ENCODE data around the gene ESPNL. TPM values are rescaled to one million over a fixed set of nuclear protein-coding genes. Genes with fewer than 3 reads are reported as not detected.

Gene ESPNL
- total RNA-seq, 1 donor from 2014 or later: under 0.01 TPM

DNA sequence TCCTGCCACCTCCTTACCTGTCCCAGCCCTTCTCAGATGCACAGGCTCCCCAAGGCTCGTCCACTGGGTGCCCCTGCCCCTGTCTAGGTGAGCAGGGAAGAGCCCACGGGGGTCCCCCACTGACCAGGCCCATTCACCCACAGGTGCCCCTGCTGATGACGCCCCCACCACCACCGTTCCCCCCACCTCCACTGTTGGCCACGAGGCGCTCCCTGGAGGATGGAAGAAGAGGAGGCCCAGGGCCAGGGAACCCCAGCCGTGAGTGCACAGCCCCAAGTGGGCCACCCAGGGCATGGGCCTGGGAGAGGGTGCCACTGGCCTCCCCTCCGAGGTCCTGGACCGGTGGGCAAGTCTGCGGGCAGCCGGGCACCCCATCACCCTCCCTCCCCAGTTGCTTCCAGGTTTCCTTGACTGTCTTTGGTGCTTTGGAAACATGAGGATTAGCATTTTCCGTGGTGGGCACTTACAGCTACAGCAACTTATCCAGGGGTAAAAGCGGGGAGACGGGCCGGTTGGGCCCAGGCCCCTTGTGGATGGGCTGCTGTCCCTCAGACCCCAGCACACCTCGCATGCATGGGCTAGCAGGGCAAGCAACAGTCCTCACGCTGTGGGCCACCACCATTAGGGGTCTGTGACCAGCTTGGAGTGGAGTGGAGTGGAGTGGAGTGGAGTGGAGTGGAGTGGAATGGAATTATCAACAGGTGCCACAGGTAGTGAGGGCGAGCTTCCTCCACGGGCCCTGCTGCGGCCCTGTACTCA lies 25.2 kb downstream of the ESPNL start:
- no peak for FAIRE-seq

DNA sequence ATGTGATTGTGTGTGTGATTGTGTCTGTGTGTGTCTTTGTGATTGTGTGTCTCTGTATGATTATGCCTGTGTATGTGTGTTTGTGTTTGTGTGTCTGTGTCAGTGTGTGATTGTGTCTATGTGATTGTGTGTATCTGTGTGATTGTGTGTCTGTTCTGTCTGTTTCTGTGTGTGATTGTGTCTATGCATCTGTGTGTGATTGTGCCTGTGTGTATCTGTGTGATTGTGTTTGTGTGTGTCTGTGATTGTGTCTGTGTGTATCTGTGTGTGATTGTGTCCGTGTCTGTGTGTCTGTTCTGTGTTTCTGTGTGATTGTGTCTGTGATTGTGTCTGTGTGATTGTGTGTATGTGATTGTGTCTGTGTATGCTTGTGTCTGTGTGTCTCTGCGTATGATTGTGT lies 26.2 kb downstream of the ESPNL start:
- no peak for FAIRE-seq
- DNase-seq (ENCODE audit: low spot score in 2 of 2): no peak

More for the DNA sequence above, 25.2 kb downstream of the ESPNL start:
- DNase-seq (ENCODE audit: low spot score in 2 of 2): no peak

GRCh38 chr2:238126775-238127164 lies 26.6 kb downstream of the ESPNL start:
- no peak for DNase-seq (ENCODE audit: low spot score in 2 of 2)
- FAIRE-seq: no peak

DNA sequence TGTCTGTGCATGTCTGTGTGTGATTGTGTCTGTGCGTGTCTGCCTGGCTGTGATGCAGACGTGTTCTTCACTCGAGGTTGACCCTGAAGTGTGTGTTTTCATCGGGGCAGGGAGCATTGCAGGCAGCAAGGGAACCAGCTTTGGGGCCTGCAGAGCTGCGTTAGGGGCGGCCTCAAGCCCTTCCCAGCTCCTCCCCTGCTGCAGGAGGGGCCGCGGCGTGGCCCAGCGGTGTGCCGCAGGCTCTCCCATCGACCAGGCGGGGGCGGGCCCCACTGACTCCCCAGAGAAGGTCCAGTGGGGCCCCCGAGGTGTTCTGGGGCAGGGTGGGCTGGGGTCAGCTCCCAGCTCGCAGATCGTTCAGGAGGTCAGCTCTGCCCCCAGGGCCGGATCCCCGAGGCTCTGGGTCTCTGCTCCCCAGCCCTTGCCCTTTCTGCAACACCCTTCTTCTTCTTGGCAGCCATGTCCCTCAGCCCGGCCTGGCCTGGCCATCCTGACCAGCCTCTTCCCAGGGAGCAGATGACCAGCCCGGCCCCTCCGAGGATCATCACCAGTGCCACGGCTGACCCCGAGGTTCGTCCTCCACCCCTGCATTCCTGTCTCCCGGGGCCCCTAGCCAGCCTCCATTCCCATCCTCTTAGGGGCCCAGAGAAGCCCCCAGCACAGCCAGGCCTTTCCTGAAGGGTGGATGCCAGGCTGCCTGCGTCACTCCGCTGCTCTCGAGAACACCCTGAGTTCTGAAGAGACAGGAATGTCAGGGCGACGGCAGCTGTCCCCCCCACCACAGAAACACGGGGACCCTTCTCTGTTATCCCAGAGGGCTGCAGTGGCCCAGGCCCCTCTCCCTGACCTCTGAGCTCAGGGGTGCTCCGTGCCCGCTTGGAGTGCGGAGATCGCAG lies 27.3 kb downstream of the ESPNL start:
- no peak for FAIRE-seq
- DNase-seq (ENCODE audit: low spot score in 2 of 2): no peak

GRCh38 chr2:238128061-238128440 lies 27.9 kb downstream of the ESPNL start:
- DNase-seq (ENCODE audit: low spot score in 2 of 2) (no peak), FAIRE-seq (no peak)

GRCh38 chr2:238128534-238129001 lies 28.4 kb downstream of the ESPNL start:
- FAIRE-seq: no peak
- no peak for DNase-seq (ENCODE audit: low spot score in 2 of 2)

- DNase-seq (ENCODE audit: low spot score in 2 of 2) (no peak), FAIRE-seq (no peak)
These were observed 29.2 kb downstream of the ESPNL start for GRCh38 chr2:238129166-238130010.

- DNase-seq (ENCODE audit: low spot score in 2 of 2) (no peak), FAIRE-seq (no peak)
These were observed 30.1 kb downstream of the ESPNL start for GRCh38 chr2:238130111-238130695.

GRCh38 chr2:238130696-238131628 lies 30.8 kb downstream of the ESPNL start:
- FAIRE-seq: no peak
- DNase-seq (ENCODE audit: low spot score in 2 of 2): no peak

DNA sequence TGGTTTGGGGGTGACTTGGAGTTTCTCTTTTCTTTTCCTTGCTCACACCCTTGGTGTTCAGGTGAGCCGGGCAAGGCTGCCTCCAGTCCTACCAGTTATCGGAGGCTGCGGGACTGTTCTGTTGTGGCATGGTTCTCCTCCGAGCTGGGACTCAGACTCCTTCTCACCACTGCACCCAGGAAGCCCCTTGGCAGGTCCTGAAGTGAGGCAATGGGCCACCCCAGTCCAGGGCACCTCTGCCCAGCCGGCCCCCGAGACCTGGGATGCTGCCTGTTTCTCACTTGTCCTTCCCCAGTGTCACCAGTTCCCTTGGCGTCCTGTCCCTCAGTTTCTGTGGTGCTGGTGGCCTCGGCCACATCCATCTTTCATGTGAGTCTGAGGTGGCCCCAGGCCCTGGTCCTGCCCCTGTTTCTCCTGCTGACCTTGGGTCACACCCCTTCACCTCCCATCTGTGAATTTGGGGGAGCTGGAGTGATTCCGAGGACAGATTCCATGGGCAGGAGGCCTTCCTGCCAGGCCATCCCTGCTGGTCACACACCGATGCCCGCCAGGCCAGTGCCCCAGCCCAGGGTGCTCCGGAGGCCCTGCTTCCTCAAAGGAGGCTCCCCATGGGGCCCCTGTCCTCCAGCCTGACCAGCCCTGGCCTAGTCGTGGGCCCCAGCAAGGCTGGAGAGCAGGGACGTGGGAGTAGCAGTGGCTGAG lies 31.8 kb downstream of the ESPNL start:
- DNase-seq (ENCODE audit: low spot score in 2 of 2) (no peak), FAIRE-seq (no peak)

DNA sequence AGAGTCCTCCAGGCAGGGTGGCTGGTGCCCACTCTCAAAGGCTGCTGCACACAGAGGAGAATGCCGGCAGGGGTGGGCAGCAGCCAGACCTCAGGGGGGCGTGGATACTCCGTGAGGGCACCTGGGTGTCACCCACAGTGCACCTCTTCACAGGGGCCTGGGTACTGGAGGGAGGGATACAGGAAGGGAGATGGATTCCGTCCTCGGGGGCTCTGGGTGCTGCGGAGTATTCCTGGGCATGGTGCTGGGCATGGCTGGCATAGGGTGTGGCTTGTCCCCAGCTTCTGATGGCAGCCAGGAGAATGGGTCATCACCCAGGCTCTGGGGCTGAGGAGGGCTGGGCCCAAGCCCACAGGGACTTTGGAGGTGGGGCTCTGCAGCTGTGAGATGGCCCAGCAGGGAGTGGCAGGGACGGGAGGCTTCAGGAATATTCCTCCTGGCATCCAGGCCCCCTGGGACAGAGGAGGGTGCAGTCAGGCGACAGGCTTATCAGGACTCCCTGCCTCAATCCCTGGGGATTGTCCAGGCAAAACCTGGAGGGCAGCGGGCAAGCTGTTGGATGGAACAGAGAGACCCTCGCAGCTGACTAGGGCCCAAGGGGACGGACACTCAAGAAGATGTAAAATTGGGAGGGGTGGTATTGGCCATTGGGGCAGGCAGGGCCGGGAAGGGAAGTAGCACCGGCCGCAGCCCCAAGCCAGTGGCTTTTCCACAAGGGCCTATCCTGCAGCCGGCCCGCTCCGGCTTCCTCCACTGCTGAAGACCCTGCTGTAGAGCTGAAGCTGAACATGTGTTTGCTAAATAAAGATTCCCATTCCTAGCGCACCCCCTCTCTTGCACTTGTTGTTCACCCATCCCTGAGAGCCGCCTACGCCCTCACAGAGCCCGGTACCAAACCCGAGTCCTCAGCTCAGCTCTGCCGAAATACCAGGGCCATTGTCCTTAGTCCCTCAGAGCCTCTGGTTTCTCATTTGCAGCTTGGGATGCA lies 32.6 kb downstream of the ESPNL start:
- FAIRE-seq (no peak), DNase-seq (ENCODE audit: low spot score in 2 of 2) (peak in 1 of 2 donors; percentile 55)

- no peak for FAIRE-seq
- DNase-seq (ENCODE audit: low spot score in 2 of 2): no peak
These were observed 33.6 kb downstream of the ESPNL start for GRCh38 chr2:238133499-238134392.

DNA sequence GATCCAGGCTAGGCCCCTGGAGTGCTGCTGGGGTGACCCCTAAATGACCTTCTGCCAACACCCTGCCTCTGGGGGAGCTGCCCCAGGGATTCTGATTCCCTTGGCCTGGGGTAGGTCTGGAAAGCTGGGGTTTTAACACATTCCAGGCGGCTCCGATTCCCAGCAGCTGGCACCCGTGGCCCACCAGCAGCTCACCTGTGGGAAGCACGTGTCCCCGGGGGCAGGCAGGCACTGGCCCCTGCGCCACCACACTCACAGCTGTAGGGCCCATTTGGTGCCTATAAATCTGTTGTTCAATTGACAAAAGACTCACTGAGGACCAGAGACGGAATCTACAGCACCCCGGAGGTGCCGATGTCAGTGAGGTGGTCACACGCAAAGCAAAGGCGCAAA lies 34.2 kb downstream of the ESPNL start:
- no peak for FAIRE-seq
- DNase-seq (ENCODE audit: low spot score in 2 of 2): no peak

DNA sequence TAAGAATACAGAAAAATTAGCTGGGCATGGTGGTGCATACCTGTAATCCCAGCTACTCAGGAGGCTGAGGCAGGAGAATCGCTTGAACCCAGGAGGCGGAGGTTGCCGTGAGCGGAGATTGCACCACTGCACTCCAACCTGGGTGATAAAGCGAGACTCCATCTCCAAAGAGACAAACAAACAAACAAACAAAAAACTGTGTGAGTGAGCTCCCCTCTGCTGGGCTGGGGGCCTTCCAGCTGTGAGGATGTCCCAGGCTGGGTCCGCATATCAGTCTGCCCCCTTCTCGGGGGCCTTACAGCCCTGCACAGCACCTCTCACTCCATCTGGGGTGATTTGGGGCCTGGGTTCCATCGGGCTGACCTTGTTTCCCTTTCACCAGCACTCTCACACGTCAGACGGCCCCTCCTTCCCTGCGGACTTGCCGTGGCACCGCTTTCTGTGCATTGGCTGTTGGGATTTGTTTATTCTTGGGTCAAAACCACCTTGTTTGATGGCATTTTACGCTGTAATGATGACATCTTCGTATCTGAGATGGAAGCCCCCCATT lies 35.5 kb downstream of the ESPNL start:
- DNase-seq (ENCODE audit: low spot score in 2 of 2) (no peak), FAIRE-seq (no peak)

GRCh38 chr2:238136820-238137537 lies 36.8 kb downstream of the ESPNL start:
- FAIRE-seq (no peak), DNase-seq (ENCODE audit: low spot score in 2 of 2) (no peak)

Data from frontal cortex (tissue), 4 donors.